G401.6 (cell line): ENCODE data around the gene GRIA1.

Experiments
- FAIRE-seq: peaks from 2 replicates; lab custom pipeline; 2012; peaks lifted over from hg19 to GRCh38; lab: Jason Lieb, UNC

GRIA1 gene

GRCh38 chr5:153613672-153614071 lies 123.2 kb downstream of the GRIA1 start:
- FAIRE-seq, result no peak

- FAIRE-seq, result no peak
These were observed 126.7 kb downstream of the GRIA1 start for GRCh38 chr5:153617190-153617589.

- FAIRE-seq, result no peak
These were observed 127.8 kb downstream of the GRIA1 start for GRCh38 chr5:153618307-153618706.

- FAIRE-seq, result no peak
These were observed 128.4 kb downstream of the GRIA1 start for GRCh38 chr5:153618867-153619266.

GRCh38 chr5:153619771-153620170 lies 129.3 kb downstream of the GRIA1 start:
- no peak for FAIRE-seq

- no peak for FAIRE-seq
These were observed 132.7 kb downstream of the GRIA1 start for GRCh38 chr5:153623124-153623523.

GRCh38 chr5:153623751-153624450 lies 133.4 kb downstream of the GRIA1 start:
- no peak for FAIRE-seq

GRCh38 chr5:153624451-153624765 lies 133.9 kb downstream of the GRIA1 start:
- FAIRE-seq, result no peak

- no peak for FAIRE-seq
These were observed 135.4 kb downstream of the GRIA1 start for GRCh38 chr5:153625826-153626354.

GRCh38 chr5:153626836-153627235 lies 136.4 kb downstream of the GRIA1 start:
- FAIRE-seq, result no peak

GRCh38 chr5:153629027-153629895 lies 138.8 kb downstream of the GRIA1 start:
- no peak for FAIRE-seq

- FAIRE-seq, result no peak
These were observed 140.1 kb downstream of the GRIA1 start for GRCh38 chr5:153630546-153630945.

GRCh38 chr5:153632748-153633290 lies 142.3 kb downstream of the GRIA1 start:
- FAIRE-seq, result no peak

- no peak for FAIRE-seq
These were observed 146.4 kb downstream of the GRIA1 start for GRCh38 chr5:153636670-153637451.

- FAIRE-seq, result no peak
These were observed 149.8 kb downstream of the GRIA1 start for GRCh38 chr5:153640293-153640692.

- no peak for FAIRE-seq
These were observed 150.8 kb downstream of the GRIA1 start for GRCh38 chr5:153641183-153641688.

- no peak for FAIRE-seq
These were observed 164.2 kb downstream of the GRIA1 start for GRCh38 chr5:153654504-153655200.

GRCh38 chr5:153655201-153655510 lies 164.7 kb downstream of the GRIA1 start:
- no peak for FAIRE-seq

- FAIRE-seq, result no peak
These were observed 167.7 kb downstream of the GRIA1 start for GRCh38 chr5:153658149-153658548.

- FAIRE-seq, result no peak
These were observed 168.1 kb downstream of the GRIA1 start for GRCh38 chr5:153658606-153659005.

GRCh38 chr5:153659039-153659736 lies 168.7 kb downstream of the GRIA1 start:
- FAIRE-seq, result no peak
